ENCODE data around the gene TMEM33.

- no peak for TF ChIP-seq CTCF (IDR thresholded peaks at IDR 0.05 in 2 of 3, conservative IDR thresholded peaks at IDR 0.05 in 1 of 3; ENCODE audit: borderline replicate concordance in 1 of 3, insufficient read depth in 1 of 3, low read depth in 2 of 3, low read length in 2 of 3)
- no peak for TF ChIP-seq POLR2AphosphoS5 (IDR thresholded peaks at IDR 0.05; ENCODE audit: low read depth, low read length)
- no peak for TF ChIP-seq EZH2 (IDR thresholded peaks at IDR 0.05)
Measured at GRCh38 chr4:41967392-41967791, 32.2 kb downstream of the TMEM33 start.

All from HCT116 (cell line).